Testis (tissue), 3 donors: Measurements from ENCODE around the gene RTP1. TPM values are rescaled to one million over a fixed set of nuclear protein-coding genes. Genes with fewer than 3 reads are reported as not detected.

Source experiments
- DNase-seq: peaks from one replicate; pipeline ENCODE4 v3.0.0-alpha.2; 2019
- H3K27ac ChIP-seq, 2 donors: fragments of 200-600 bp; sonication (generic); one replicate each; pipeline ENCODE4 v1.5.1; 2019
- H3K27me3 ChIP-seq: fragments of 200-600 bp; sonication (generic); one replicate; pipeline ENCODE4 v1.5.1; 2019
- H3K36me3 ChIP-seq: fragments of 200-600 bp; sonication (generic); one replicate; pipeline ENCODE4 v1.5.1; 2017; ENCODE audit warnings: low read depth; ENCODE audit errors: missing control alignments
- H3K4me1 ChIP-seq: fragments of 200-600 bp; sonication (generic); one replicate; pipeline ENCODE4 v1.5.1; 2019
- H3K4me3 ChIP-seq, 2 donors: fragments of 200-600 bp; sonication (generic); one replicate each; pipeline ENCODE4 v1.5.1; 2017 to 2019
- H3K9me3 ChIP-seq: fragments of 200-600 bp; sonication (generic); one replicate; pipeline ENCODE4 v1.5.1; 2017
- CTCF ChIP-seq, 3 experiments: fragments of 450-650 bp in 2 of 3; fragments of 200-600 bp in 1 of 3; sonication (generic) in 1 of 3; IDR thresholded peaks; one replicate each; pipeline ENCODE4 v1.5.1; 2016 to 2019; ENCODE audit warnings: antibody characterized with exemption in 3 of 3, mild to moderate bottlenecking in 2 of 3, moderate library complexity in 1 of 3
- POLR2A ChIP-seq: fragments of 450-650 bp; IDR thresholded peaks from one replicate; pipeline ENCODE4 v1.6.1; 2017; ENCODE audit warnings: antibody characterized with exemption, mild to moderate bottlenecking, moderate library complexity
- WGBS, 2 donors: methylation state at CpG; one replicate each; pipeline ENCODE4 v1.1.5; 2018; 5-methylcytosine and 5-hydroxymethylcytosine counted together
- intact Hi-C: fragments of 100-400 bp; cut with DNase I; formaldehyde crosslinking; loops from one replicate; pipeline ENCODE4 v1.15.1; 2023; ENCODE audit warnings: low total_unique reads
- polyA plus RNA-seq: library from polyadenylated mRNA; stranded (reverse); fragments of 350-450 nt; fragmentation: Illumina TruSeq; extraction: RNeasy Lipid Tissue Mini Kit (QIAGEN cat#74804); gene quantifications from one replicate; pipeline ENCODE4 v1.2.3, GENCODE V29; 2014; ENCODE audit warnings: low read depth, low replicate concordance; ENCODE audit not compliant: insufficient read depth
- total RNA-seq, 2 donors: library from RNA; depleted of rRNA; stranded (reverse); fragments of >200 nt; gene quantifications; one replicate each; pipeline ENCODE4 v1.2.3, GENCODE V29; 2016

The RTP1 gene
- total and polyA plus RNA-seq, 3 donors from 2014 or later: 0.59 to 0.94 (median 0.93) TPM

- H3K36me3 ChIP-seq: no peaks in the 10 kb centered on the region
- no peak for DNase-seq
- no peak for TF ChIP-seq POLR2A
- TF ChIP-seq CTCF (IDR thresholded peaks at IDR 0.05): no peak
- H3K4me3 ChIP-seq: no peak overlapping the region
- H3K27ac ChIP-seq: no peak overlapping the region
- H3K27me3 ChIP-seq: no peaks in the 10 kb centered on the region
- H3K4me1 ChIP-seq: no peaks in the 10 kb centered on the region
- WGBS, 2 donors: 67 to 70% methylated on average over 5 to 6 of the region's 6 CpGs
- H3K9me3 ChIP-seq: no peaks in the 10 kb centered on the region
- intact Hi-C loops: loop anchor here (10.0 kb wide), 1 partner anchor 308 kb away; no protein-coding TSS in a partner anchor
Observed at GRCh38 chr3:187162265-187162953, 34.9 kb upstream of the RTP1 start.

- peak; percentile 50 for DNase-seq
- TF ChIP-seq CTCF (IDR thresholded peaks at IDR 0.05): peak; percentile 43 to 84 (median 55)
- TF ChIP-seq POLR2A: no peak
- H3K27me3 ChIP-seq: no peaks in the 10 kb centered on the region
- no peaks in the 10 kb centered on the region for H3K36me3 ChIP-seq
- intact Hi-C loops: loop anchor here (10.0 kb wide), 1 partner anchor 310 kb away; no protein-coding TSS in a partner anchor
- WGBS, 2 donors: 1% methylated on average over 3 of the region's 3 CpGs
- no peaks in the 10 kb centered on the region for H3K9me3 ChIP-seq
- H3K27ac ChIP-seq: no peak overlapping the region
- no peak overlapping the region for H3K4me3 ChIP-seq
- no peaks in the 10 kb centered on the region for H3K4me1 ChIP-seq
Observed at GRCh38 chr3:187165144-187165543, 32.1 kb upstream of the RTP1 start.

- DNase-seq: no peak
- Histone ChIP-seq H3K4me1 (no peaks in the 10 kb centered on the region), H3K4me3 (no peak overlapping the region), H3K9me3 (no peaks in the 10 kb centered on the region), H3K27ac (no peak overlapping the region), H3K36me3 (no peaks in the 10 kb centered on the region), H3K27me3 (no peaks in the 10 kb centered on the region)
- no peak for TF ChIP-seq POLR2A
- TF ChIP-seq CTCF (IDR thresholded peaks at IDR 0.05): no peak
- 90 to 94% methylated on average over 8 of the region's 8 CpGs for WGBS, 2 donors
- intact Hi-C loops: loop anchor here (10.0 kb wide), 1 partner anchor 312 kb away; no protein-coding TSS in a partner anchor
Observed at GRCh38 chr3:187166750-187167149, 30.5 kb upstream of the RTP1 start.

- Histone ChIP-seq H3K9me3 (no peaks in the 10 kb centered on the region), H3K4me1 (no peaks in the 10 kb centered on the region), H3K36me3 (no peaks in the 10 kb centered on the region), H3K4me3 (no peak overlapping the region), H3K27me3 (no peaks in the 10 kb centered on the region), H3K27ac (no peak overlapping the region)
- TF ChIP-seq CTCF (IDR thresholded peaks at IDR 0.05) (no peak), POLR2A (no peak)
- no peak for DNase-seq
- WGBS, 2 donors: 80 to 84% methylated on average over 5 of the region's 5 CpGs
- intact Hi-C loops: loop anchor here (10.0 kb wide), 1 partner anchor 313 kb away; no protein-coding TSS in a partner anchor
Observed at GRCh38 chr3:187167777-187168176, 29.5 kb upstream of the RTP1 start.
